Activated naive CD8-positive, alpha-beta T cell treated with anti-CD3 and anti-CD28 coated beads, Interleukin-2, amount 50 U/mL, for 24 hours (primary cell): ENCODE results near the gene SLMAP.

Experiments
- ATAC-seq: fragments of 150-1000 bp; cut with Tn5 transposase; one replicate; pipeline ENCODE4 v1.10.0; 2021
- DNase-seq: peaks from one replicate; pipeline ENCODE4 v3.0.0; 2021
- H3K27ac Mint-ChIP-seq: one replicate; pipeline ENCODE4 v1.8.0; 2021; ENCODE audit warnings: mild to moderate bottlenecking, mixed read lengths
- H3K27me3 Mint-ChIP-seq: one replicate; pipeline ENCODE4 v1.8.0; 2021; ENCODE audit warnings: mixed read lengths
- H3K36me3 Mint-ChIP-seq: one replicate; pipeline ENCODE4 v1.8.0; 2021; ENCODE audit warnings: low read depth, mixed read lengths
- H3K4me1 Mint-ChIP-seq: one replicate; pipeline ENCODE4 v1.8.0; 2021; ENCODE audit warnings: mixed read lengths
- H3K4me3 Mint-ChIP-seq: one replicate; pipeline ENCODE4 v1.8.0; 2021; ENCODE audit warnings: mild to moderate bottlenecking, moderate library complexity, mixed read lengths
- H3K9me3 Mint-ChIP-seq: one replicate; pipeline ENCODE4 v1.8.0; 2021; ENCODE audit warnings: mixed read lengths

The SLMAP gene

GRCh38 chr3:57770009-57770827, 14.1 kb downstream of the SLMAP start:
- Mint-ChIP-seq H3K4me3 (no peak overlapping the region), H3K27ac (no peak overlapping the region), H3K9me3 (no peaks in the 10 kb centered on the region), H3K36me3 (peaks cover 34% of the 10 kb centered on the region), H3K4me1 (peaks cover 25% of the 10 kb centered on the region), H3K27me3 (no peaks in the 10 kb centered on the region)
- DNase-seq (no peak), ATAC-seq (no peak)

GRCh38 chr3:57772251-57772650, 16.1 kb downstream of the SLMAP start:
- no peak for ATAC-seq
- Mint-ChIP-seq H3K36me3 (peaks cover 27% of the 10 kb centered on the region), H3K4me3 (no peak overlapping the region), H3K4me1 (peaks cover 25% of the 10 kb centered on the region), H3K27me3 (no peaks in the 10 kb centered on the region), H3K27ac (no peak overlapping the region), H3K9me3 (no peaks in the 10 kb centered on the region)
- no peak for DNase-seq

- H3K27me3 Mint-ChIP-seq = no peaks in the 10 kb centered on the region
- no peak overlapping the region for H3K27ac Mint-ChIP-seq
- ATAC-seq = no peak
- H3K36me3 Mint-ChIP-seq = peaks cover 11% of the 10 kb centered on the region
- H3K9me3 Mint-ChIP-seq = no peaks in the 10 kb centered on the region
- no peak overlapping the region for H3K4me3 Mint-ChIP-seq
- peaks cover 20% of the 10 kb centered on the region for H3K4me1 Mint-ChIP-seq
- no peak for DNase-seq
Measured at GRCh38 chr3:57777774-57778173, 21.7 kb downstream of the SLMAP start.

- Mint-ChIP-seq H3K4me1 (peaks cover 23% of the 10 kb centered on the region), H3K4me3 (no peak overlapping the region), H3K27me3 (no peaks in the 10 kb centered on the region), H3K9me3 (no peaks in the 10 kb centered on the region), H3K36me3 (peaks cover 17% of the 10 kb centered on the region), H3K27ac (no peak overlapping the region)
- ATAC-seq (no peak), DNase-seq (no peak)
Measured at GRCh38 chr3:57778494-57778893, 22.4 kb downstream of the SLMAP start.

- peaks cover 17% of the 10 kb centered on the region for H3K36me3 Mint-ChIP-seq
- H3K9me3 Mint-ChIP-seq = no peaks in the 10 kb centered on the region
- H3K4me3 Mint-ChIP-seq = no peak overlapping the region
- ATAC-seq = no peak
- no peaks in the 10 kb centered on the region for H3K27me3 Mint-ChIP-seq
- no peak for DNase-seq
- H3K4me1 Mint-ChIP-seq = peaks cover 29% of the 10 kb centered on the region
- H3K27ac Mint-ChIP-seq = no peak overlapping the region
Measured at GRCh38 chr3:57779666-57780065, 23.6 kb downstream of the SLMAP start.

- Mint-ChIP-seq H3K4me3 (no peak overlapping the region), H3K27me3 (no peaks in the 10 kb centered on the region), H3K36me3 (peaks cover 15% of the 10 kb centered on the region), H3K4me1 (peaks cover 22% of the 10 kb centered on the region), H3K9me3 (no peaks in the 10 kb centered on the region), H3K27ac (no peak overlapping the region)
- ATAC-seq = no peak
- no peak for DNase-seq
Measured at GRCh38 chr3:57783186-57784088, 27.3 kb downstream of the SLMAP start.

- no peak overlapping the region for H3K27ac Mint-ChIP-seq
- no peaks in the 10 kb centered on the region for H3K9me3 Mint-ChIP-seq
- H3K36me3 Mint-ChIP-seq = peaks cover 15% of the 10 kb centered on the region
- DNase-seq (no peak), ATAC-seq (no peak)
- no peaks in the 10 kb centered on the region for H3K27me3 Mint-ChIP-seq
- H3K4me3 Mint-ChIP-seq = no peak overlapping the region
- H3K4me1 Mint-ChIP-seq = peaks cover 17% of the 10 kb centered on the region
Measured at GRCh38 chr3:57784089-57784735, 28.1 kb downstream of the SLMAP start.

- Mint-ChIP-seq H3K4me1 (peaks cover 21% of the 10 kb centered on the region), H3K9me3 (no peaks in the 10 kb centered on the region), H3K27ac (no peak overlapping the region), H3K27me3 (no peaks in the 10 kb centered on the region), H3K36me3 (peaks cover 15% of the 10 kb centered on the region), H3K4me3 (no peak overlapping the region)
- ATAC-seq (no peak), DNase-seq (no peak)
Measured at GRCh38 chr3:57785446-57785845, 29.3 kb downstream of the SLMAP start.

GRCh38 chr3:57787867-57788623, 31.9 kb downstream of the SLMAP start:
- no peak overlapping the region for H3K27ac Mint-ChIP-seq
- no peak overlapping the region for H3K4me3 Mint-ChIP-seq
- no peaks in the 10 kb centered on the region for H3K27me3 Mint-ChIP-seq
- H3K36me3 Mint-ChIP-seq = peaks cover 5% of the 10 kb centered on the region
- DNase-seq = no peak
- peak; percentile 98 for ATAC-seq
- peaks cover 23% of the 10 kb centered on the region for H3K4me1 Mint-ChIP-seq
- no peaks in the 10 kb centered on the region for H3K9me3 Mint-ChIP-seq

GRCh38 chr3:57788624-57789018, 32.5 kb downstream of the SLMAP start:
- Mint-ChIP-seq H3K27me3 (no peaks in the 10 kb centered on the region), H3K9me3 (no peaks in the 10 kb centered on the region), H3K4me1 (peaks cover 23% of the 10 kb centered on the region), H3K4me3 (no peak overlapping the region), H3K27ac (no peak overlapping the region), H3K36me3 (no peaks in the 10 kb centered on the region)
- ATAC-seq (no peak), DNase-seq (no peak)

GRCh38 chr3:57791245-57791644, 35.1 kb downstream of the SLMAP start:
- no peak for DNase-seq
- peaks cover 33% of the 10 kb centered on the region for H3K4me1 Mint-ChIP-seq
- H3K4me3 Mint-ChIP-seq = no peak overlapping the region
- no peaks in the 10 kb centered on the region for H3K27me3 Mint-ChIP-seq
- ATAC-seq = no peak
- H3K36me3 Mint-ChIP-seq = no peaks in the 10 kb centered on the region
- H3K9me3 Mint-ChIP-seq = no peaks in the 10 kb centered on the region
- H3K27ac Mint-ChIP-seq = no peak overlapping the region

GRCh38 chr3:57792198-57792597, 36.1 kb downstream of the SLMAP start:
- Mint-ChIP-seq H3K27ac (no peak overlapping the region), H3K4me3 (no peak overlapping the region), H3K36me3 (no peaks in the 10 kb centered on the region), H3K9me3 (no peaks in the 10 kb centered on the region), H3K4me1 (peaks cover 35% of the 10 kb centered on the region), H3K27me3 (no peaks in the 10 kb centered on the region)
- DNase-seq = no peak
- no peak for ATAC-seq

- H3K36me3 Mint-ChIP-seq = no peaks in the 10 kb centered on the region
- no peak overlapping the region for H3K27ac Mint-ChIP-seq
- H3K27me3 Mint-ChIP-seq = no peaks in the 10 kb centered on the region
- H3K4me1 Mint-ChIP-seq = peaks cover 46% of the 10 kb centered on the region
- DNase-seq = no peak
- H3K9me3 Mint-ChIP-seq = no peaks in the 10 kb centered on the region
- peak; percentile 36 for ATAC-seq
- H3K4me3 Mint-ChIP-seq = no peak overlapping the region
Measured at GRCh38 chr3:57793737-57794187, 37.7 kb downstream of the SLMAP start.

GRCh38 chr3:57794501-57794900, 38.4 kb downstream of the SLMAP start:
- no peaks in the 10 kb centered on the region for H3K27me3 Mint-ChIP-seq
- no peak for ATAC-seq
- H3K36me3 Mint-ChIP-seq = no peaks in the 10 kb centered on the region
- DNase-seq = no peak
- H3K9me3 Mint-ChIP-seq = no peaks in the 10 kb centered on the region
- H3K4me3 Mint-ChIP-seq = no peak overlapping the region
- no peak overlapping the region for H3K27ac Mint-ChIP-seq
- H3K4me1 Mint-ChIP-seq = peaks cover 46% of the 10 kb centered on the region
